Measurements from ENCODE around the gene SMAD2.

Gene SMAD2

DNA sequence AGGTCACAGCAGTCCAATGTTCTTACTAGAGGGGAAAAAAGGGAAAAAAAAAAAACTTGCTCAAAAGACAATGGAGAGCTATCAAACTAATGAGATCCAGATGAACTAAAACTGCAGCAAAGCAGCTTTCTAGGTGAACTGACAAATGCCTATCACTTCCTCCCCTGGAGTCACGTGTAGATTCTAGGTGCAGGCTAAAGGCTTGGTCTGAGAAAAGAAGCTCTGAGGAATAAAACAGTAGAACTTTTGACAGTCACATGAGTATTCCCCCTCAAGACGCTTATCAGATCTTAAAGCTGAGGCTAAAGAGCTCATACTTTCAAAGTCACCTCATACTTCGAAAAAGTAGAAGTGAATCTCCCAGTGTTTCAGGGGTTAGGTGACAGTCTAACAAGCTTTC is 42.3 kb downstream of the SMAD2 start:
- TF ChIP-seq, protein P1, sequence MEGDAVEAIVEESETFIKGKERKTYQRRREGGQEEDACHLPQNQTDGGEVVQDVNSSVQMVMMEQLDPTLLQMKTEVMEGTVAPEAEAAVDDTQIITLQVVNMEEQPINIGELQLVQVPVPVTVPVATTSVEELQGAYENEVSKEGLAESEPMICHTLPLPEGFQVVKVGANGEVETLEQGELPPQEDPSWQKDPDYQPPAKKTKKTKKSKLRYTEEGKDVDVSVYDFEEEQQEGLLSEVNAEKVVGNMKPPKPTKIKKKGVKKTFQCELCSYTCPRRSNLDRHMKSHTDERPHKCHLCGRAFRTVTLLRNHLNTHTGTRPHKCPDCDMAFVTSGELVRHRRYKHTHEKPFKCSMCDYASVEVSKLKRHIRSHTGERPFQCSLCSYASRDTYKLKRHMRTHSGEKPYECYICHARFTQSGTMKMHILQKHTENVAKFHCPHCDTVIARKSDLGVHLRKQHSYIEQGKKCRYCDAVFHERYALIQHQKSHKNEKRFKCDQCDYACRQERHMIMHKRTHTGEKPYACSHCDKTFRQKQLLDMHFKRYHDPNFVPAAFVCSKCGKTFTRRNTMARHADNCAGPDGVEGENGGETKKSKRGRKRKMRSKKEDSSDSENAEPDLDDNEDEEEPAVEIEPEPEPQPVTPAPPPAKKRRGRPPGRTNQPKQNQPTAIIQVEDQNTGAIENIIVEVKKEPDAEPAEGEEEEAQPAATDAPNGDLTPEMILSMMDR (IDR thresholded peaks at IDR 0.05; ENCODE audit: borderline replicate concordance, insufficient read depth, low read depth, low read length): no peak
- no peak overlapping the region for H3K4me3 ChIP-seq (ENCODE audit: low read depth, low read length)

DNA sequence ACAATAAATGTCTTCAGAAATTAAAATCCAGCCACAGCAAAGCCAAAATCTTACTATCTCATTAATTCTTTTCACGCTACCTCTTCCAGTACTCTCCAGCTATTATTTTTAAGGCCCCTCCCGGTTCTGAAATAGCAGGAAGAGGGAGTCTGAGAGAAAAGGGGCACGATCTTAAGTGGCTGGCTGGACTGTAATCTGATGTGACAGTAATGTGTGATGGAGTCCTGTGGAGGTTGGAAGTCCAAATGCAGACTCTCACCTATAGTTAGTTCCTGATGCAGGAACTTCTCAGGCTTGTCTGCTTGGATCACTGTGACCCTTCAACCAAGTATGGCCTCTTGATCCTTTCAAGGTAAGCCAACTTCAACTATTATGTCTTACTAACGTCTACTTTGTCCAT is 43.2 kb downstream of the SMAD2 start:
- H3K4me3 ChIP-seq (ENCODE audit: low read depth, low read length): no peak overlapping the region
- TF ChIP-seq, protein P1 (IDR thresholded peaks at IDR 0.05; ENCODE audit: borderline replicate concordance, insufficient read depth, low read depth, low read length): no peak

DNA sequence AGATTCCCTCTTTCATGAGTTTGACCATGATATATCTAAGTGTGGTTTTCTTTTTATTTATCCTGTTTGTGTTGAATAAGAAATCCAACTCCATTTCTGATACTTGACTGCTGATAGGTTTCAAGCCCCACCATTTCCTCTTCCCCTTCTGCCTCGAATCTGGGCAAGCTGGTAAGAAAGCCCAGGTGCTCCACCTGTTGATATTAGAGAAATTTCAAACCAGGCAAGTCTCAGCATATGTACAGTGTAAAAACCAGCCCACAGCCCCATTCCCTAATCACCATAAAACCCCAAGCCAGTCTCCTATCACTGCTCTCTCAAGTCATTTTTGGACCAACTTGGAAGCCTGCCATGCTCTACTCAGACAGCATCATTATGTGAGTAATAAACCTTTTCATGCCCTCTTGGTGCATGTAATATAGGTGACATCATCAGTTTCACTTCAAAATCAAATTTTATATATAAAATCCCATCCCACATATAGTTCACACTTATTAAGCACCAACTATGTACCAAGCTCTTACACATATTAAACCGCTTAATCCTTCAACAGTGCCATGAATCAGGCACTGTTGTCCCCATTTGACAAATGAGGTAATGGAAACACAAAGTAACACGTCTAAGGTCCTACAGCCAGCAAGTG is 46.6 kb downstream of the SMAD2 start:
- no peak overlapping the region for H3K4me3 ChIP-seq (ENCODE audit: low read depth, low read length)
- TF ChIP-seq, protein P1 (IDR thresholded peaks at IDR 0.05; ENCODE audit: borderline replicate concordance, insufficient read depth, low read depth, low read length): no peak

DNA sequence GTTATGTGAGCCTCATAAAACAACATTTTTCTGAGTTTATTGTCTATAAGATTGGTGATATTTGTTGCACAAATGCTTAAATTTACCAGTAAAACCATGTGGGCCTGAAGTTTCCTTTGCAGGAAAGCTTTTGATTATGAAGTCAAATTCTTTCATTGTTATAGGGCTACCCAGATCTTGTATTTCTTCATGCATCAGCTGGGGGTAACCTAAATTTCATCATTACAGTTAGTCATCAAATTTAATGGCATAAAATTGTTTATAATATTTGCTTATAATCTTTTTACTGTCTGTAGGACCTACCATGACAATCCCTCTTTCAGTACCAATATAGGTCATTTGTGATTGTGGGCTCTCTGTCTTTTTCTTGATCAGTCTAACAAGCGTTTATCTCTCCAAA is 47.8 kb downstream of the SMAD2 start:
- TF ChIP-seq, protein P1 (IDR thresholded peaks at IDR 0.05; ENCODE audit: borderline replicate concordance, insufficient read depth, low read depth, low read length): no peak
- H3K4me3 ChIP-seq (ENCODE audit: low read depth, low read length): no peak overlapping the region

DNA sequence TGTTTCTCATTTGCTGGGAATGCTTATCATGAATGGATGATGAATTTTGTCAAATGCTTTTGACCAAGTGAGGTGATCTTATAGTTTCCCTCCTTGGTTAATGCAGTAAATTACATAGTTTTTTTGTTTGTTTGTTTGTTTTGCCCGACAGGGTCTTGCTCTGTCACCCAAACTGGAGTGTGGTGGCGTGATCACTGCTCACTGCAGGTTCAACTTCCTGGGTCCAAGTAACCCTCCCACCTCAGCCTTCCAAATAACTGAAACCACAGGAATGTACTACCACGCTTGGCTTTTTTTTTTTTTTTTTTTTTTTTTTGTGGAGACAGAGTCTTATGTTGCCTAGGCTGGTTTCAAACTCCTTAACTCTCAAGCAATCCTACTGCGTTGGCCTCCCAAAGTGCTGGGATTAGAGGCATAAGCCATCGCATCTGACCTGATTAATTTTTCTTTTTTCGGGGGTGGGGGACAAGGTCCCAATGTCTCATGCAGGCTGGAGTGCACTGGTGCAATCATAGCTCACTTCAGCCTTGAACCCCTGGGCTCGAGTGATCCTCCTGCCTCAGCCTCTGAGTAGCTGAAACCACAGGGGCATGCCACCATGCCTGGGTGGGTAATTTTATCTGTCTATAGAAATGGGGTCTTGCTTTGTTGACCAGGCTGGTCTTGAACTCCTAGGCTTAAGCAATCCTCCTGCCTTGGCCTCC is 48.6 kb downstream of the SMAD2 start:
- TF ChIP-seq, protein P1 (IDR thresholded peaks at IDR 0.05; ENCODE audit: borderline replicate concordance, insufficient read depth, low read depth, low read length): no peak
- H3K4me3 ChIP-seq (ENCODE audit: low read depth, low read length): no peak overlapping the region

DNA sequence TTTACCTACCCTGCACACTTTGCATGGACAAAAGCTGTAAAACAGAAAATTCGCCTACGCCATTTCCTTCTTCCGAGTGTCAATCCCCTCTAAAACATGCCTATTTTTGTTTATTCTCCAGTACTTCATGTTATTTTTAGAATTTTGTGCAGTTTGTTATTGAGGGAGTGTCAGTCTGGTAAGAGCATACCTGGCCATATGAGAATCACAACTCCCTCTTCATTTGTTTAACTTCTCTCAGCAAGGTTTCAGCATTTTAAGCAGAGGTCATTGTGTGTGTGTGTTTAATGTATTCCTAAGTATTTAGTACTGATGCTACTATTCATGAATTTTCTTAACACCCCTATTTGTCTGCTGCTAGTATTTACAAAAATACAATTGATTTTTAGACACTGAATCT is 49.4 kb downstream of the SMAD2 start:
- no peak overlapping the region for H3K4me3 ChIP-seq (ENCODE audit: low read depth, low read length)
- TF ChIP-seq, protein P1 (IDR thresholded peaks at IDR 0.05; ENCODE audit: borderline replicate concordance, insufficient read depth, low read depth, low read length): no peak

DNA sequence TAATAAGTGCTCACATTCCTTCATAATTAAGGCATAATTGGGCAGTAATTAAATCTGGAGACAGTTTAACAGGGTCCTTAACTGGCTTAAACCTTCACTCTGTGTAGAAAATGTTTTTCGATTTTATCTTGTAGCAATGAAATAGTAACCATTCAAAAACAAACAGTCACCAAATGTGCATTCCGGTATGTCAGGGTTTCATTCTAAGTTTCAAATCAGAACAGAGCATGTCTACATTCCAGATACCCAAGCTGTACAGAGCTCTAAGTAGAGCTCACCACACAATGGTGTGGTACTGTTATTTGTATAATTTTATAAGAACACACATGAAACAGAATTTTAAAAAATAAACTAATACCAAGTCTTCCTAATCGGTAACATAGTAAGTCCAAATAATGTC is 52.6 kb downstream of the SMAD2 start:
- TF ChIP-seq, protein P1 (IDR thresholded peaks at IDR 0.05; ENCODE audit: borderline replicate concordance, insufficient read depth, low read depth, low read length): no peak
- H3K4me3 ChIP-seq (ENCODE audit: low read depth, low read length): no peak overlapping the region

Data from GM12875 (cell line).